ENCODE measurements around the gene ANGPTL2. TPM values are rescaled to one million over a fixed set of nuclear protein-coding genes. Genes with fewer than 3 reads are reported as not detected.
A peak's percentile ranks its signal among the peaks of the same experiment; 100 is the strongest.

The ANGPTL2 gene
- total RNA-seq, 4 donors from 2014 or later: 9.1 to 48.3 (median 12.1) TPM

- Histone ChIP-seq H3K4me3 (no peak overlapping the region), H3K36me3 (no peaks in the 10 kb centered on the region), H3K9me3 (no peaks in the 10 kb centered on the region), H3K27me3 (no peaks in the 10 kb centered on the region), H3K4me1 (peaks cover 0 to 12% of the 10 kb centered on the region in 2 donors), H3K27ac (no peak overlapping the region)
- in situ Hi-C loops (cut with MboI; ENCODE audit: low sequenced_read_pairs in 4 of 4): no loop called here
- intact Hi-C loops (cut with DNase I; ENCODE audit: low total_unique reads): loop anchor here (5.0 kb wide), 1 partner anchor 98 kb away; no protein-coding TSS in a partner anchor
- no peak for TF ChIP-seq POLR2A (IDR thresholded peaks at IDR 0.05)
- no peak for TF ChIP-seq CTCF (IDR thresholded peaks at IDR 0.05 in 4 of 5, conservative IDR thresholded peaks at IDR 0.05 in 1 of 5)
- ATAC-seq (no peak), DNase-seq (no peak)
Measured at GRCh38 chr9:127099664-127100063, 22.8 kb downstream of the ANGPTL2 start.

- no peaks in the 10 kb centered on the region for H3K27me3 ChIP-seq
- intact Hi-C loops (cut with DNase I; ENCODE audit: low total_unique reads) (no loop called here), in situ Hi-C loops (cut with MboI; ENCODE audit: low sequenced_read_pairs in 4 of 4) (no loop called here)
- H3K4me1 ChIP-seq: peaks cover 0 to 7% of the 10 kb centered on the region in 2 donors
- peak overlapping the region in 1 of 4 donors; percentile 8 for H3K27ac ChIP-seq
- H3K4me3 ChIP-seq: no peak overlapping the region
- no peaks in the 10 kb centered on the region for H3K9me3 ChIP-seq
- no peak for TF ChIP-seq CTCF (IDR thresholded peaks at IDR 0.05 in 4 of 5, conservative IDR thresholded peaks at IDR 0.05 in 1 of 5)
- TF ChIP-seq POLR2A (IDR thresholded peaks at IDR 0.05): no peak
- ATAC-seq (no peak), DNase-seq (no peak)
- no peaks in the 10 kb centered on the region for H3K36me3 ChIP-seq
Measured at GRCh38 chr9:127098916-127099553, 23.4 kb downstream of the ANGPTL2 start.

- no peaks in the 10 kb centered on the region for H3K4me1 ChIP-seq
- H3K27me3 ChIP-seq: no peaks in the 10 kb centered on the region
- intact Hi-C loops (cut with DNase I; ENCODE audit: low total_unique reads) (no loop called here), in situ Hi-C loops (cut with MboI; ENCODE audit: low sequenced_read_pairs in 4 of 4) (no loop called here)
- H3K9me3 ChIP-seq: no peaks in the 10 kb centered on the region
- no peak for TF ChIP-seq CTCF (IDR thresholded peaks at IDR 0.05 in 4 of 5, conservative IDR thresholded peaks at IDR 0.05 in 1 of 5)
- no peak for TF ChIP-seq POLR2A (IDR thresholded peaks at IDR 0.05)
- H3K4me3 ChIP-seq: no peak overlapping the region
- H3K36me3 ChIP-seq: peaks cover 0 to 9% of the 10 kb centered on the region in 2 donors
- DNase-seq: no peak
- no peak for ATAC-seq
- H3K27ac ChIP-seq: no peak overlapping the region
Measured at GRCh38 chr9:127097683-127098082, 24.8 kb downstream of the ANGPTL2 start.

- Histone ChIP-seq H3K36me3 (peaks cover 0 to 21% of the 10 kb centered on the region in 2 donors), H3K4me1 (no peaks in the 10 kb centered on the region), H3K27me3 (no peaks in the 10 kb centered on the region), H3K27ac (peak overlapping the region in 1 of 4 donors; percentile 29), H3K9me3 (no peaks in the 10 kb centered on the region), H3K4me3 (no peak overlapping the region)
- intact Hi-C loops (cut with DNase I; ENCODE audit: low total_unique reads): no loop called here
- ATAC-seq (no peak), DNase-seq (no peak)
- in situ Hi-C loops (cut with MboI; ENCODE audit: low sequenced_read_pairs in 4 of 4): no loop called here
- TF ChIP-seq POLR2A (IDR thresholded peaks at IDR 0.05) (no peak), CTCF (IDR thresholded peaks at IDR 0.05 in 4 of 5, conservative IDR thresholded peaks at IDR 0.05 in 1 of 5) (no peak)
Measured at GRCh38 chr9:127096208-127096607, 26.2 kb downstream of the ANGPTL2 start.

GRCh38 chr9:127095411-127095810 is 27.0 kb downstream of the ANGPTL2 start:
- no peaks in the 10 kb centered on the region for H3K9me3 ChIP-seq
- H3K4me3 ChIP-seq: no peak overlapping the region
- no peak for TF ChIP-seq CTCF (IDR thresholded peaks at IDR 0.05 in 4 of 5, conservative IDR thresholded peaks at IDR 0.05 in 1 of 5)
- TF ChIP-seq POLR2A (IDR thresholded peaks at IDR 0.05): no peak
- ATAC-seq (no peak), DNase-seq (no peak)
- no peaks in the 10 kb centered on the region for H3K4me1 ChIP-seq
- no peaks in the 10 kb centered on the region for H3K27me3 ChIP-seq
- intact Hi-C loops (cut with DNase I; ENCODE audit: low total_unique reads): no loop called here
- peaks cover 0 to 21% of the 10 kb centered on the region in 2 donors for H3K36me3 ChIP-seq
- peak overlapping the region in 1 of 4 donors; percentile 29 for H3K27ac ChIP-seq
- in situ Hi-C loops (cut with MboI; ENCODE audit: low sequenced_read_pairs in 4 of 4): no loop called here

All from gastrocnemius medialis (tissue), 4 donors.